Lower leg skin (tissue), 4 donors: ENCODE results near the gene INO80E. TPM values are rescaled to one million over a fixed set of nuclear protein-coding genes. Genes with fewer than 3 reads are reported as not detected.

ENCODE experiments used
- DNase-seq, 2 donors: peaks; one replicate each; pipeline ENCODE4 v3.0.0-alpha.2; 2019; ENCODE audit warnings: low spot score in 2 of 2
- H3K4me3 ChIP-seq: fragments of 200-600 bp; sonication (generic); 2 replicates; pipeline ENCODE4 v1.5.1; 2017; ENCODE audit warnings: mild to moderate bottlenecking, low read depth; ENCODE audit not compliant: poor library complexity, severe bottlenecking
- CTCF ChIP-seq, 3 donors: fragments of 450-650 bp; IDR thresholded peaks; one replicate each; pipeline ENCODE4 v1.5.1; 2016; ENCODE audit warnings: antibody characterized with exemption in 3 of 3, mild to moderate bottlenecking in 3 of 3, moderate library complexity in 2 of 3
- POLR2A ChIP-seq, 2 donors: fragments of 450-650 bp; IDR thresholded peaks; one replicate each; pipeline ENCODE4 v1.6.1; 2016 to 2017; ENCODE audit warnings: antibody characterized with exemption in 2 of 2, mild to moderate bottlenecking in 1 of 2, moderate library complexity in 1 of 2
- WGBS, 2 donors: methylation state at CpG; one replicate each; pipeline ENCODE4 v1.1.5; 2018; 5-methylcytosine and 5-hydroxymethylcytosine counted together
- intact Hi-C: fragments of 100-400 bp; cut with DNase I; formaldehyde crosslinking; loops from one replicate; pipeline ENCODE4 v1.15.0; 2023; ENCODE audit warnings: low total_unique reads
- total RNA-seq, 4 donors: library from RNA; depleted of rRNA; stranded (reverse); fragments of >200 nt; gene quantifications; one replicate each; pipeline ENCODE4 v1.1.0, GENCODE V29; 2016

INO80E gene
- total RNA-seq, 4 donors from 2014 or later, result 40.9 to 157 (median 61.8) TPM

- peak overlapping the region; percentile 74 for H3K4me3 ChIP-seq
- DNase-seq, result no peak
- TF ChIP-seq POLR2A (IDR thresholded peaks at IDR 0.05), result no peak
- no peak for TF ChIP-seq CTCF (IDR thresholded peaks at IDR 0.05)
- WGBS, 2 donors, result 21 to 23% methylated on average over 9 of the region's 9 CpGs
- intact Hi-C loops, result no loop called here
Measured at GRCh38 chr16:29996766-29997250, 767 bp downstream of the INO80E start.

- no peak for DNase-seq
- TF ChIP-seq CTCF (IDR thresholded peaks at IDR 0.05) (no peak), POLR2A (IDR thresholded peaks at IDR 0.05) (no peak)
- intact Hi-C loops, result no loop called here
- 85 to 87% methylated on average over 6 of the region's 6 CpGs for WGBS, 2 donors
- no peak overlapping the region for H3K4me3 ChIP-seq
Measured at GRCh38 chr16:29999605-30000004, 3.6 kb downstream of the INO80E start.

GRCh38 chr16:30000735-30001631 lies 4.9 kb downstream of the INO80E start:
- H3K4me3 ChIP-seq, result no peak overlapping the region
- no peak for DNase-seq
- TF ChIP-seq CTCF (IDR thresholded peaks at IDR 0.05) (no peak), POLR2A (IDR thresholded peaks at IDR 0.05) (no peak)
- WGBS, 2 donors, result 78 to 82% methylated on average over 33 of the region's 33 CpGs
- intact Hi-C loops, result no loop called here

GRCh38 chr16:30002614-30003346 lies 6.7 kb downstream of the INO80E start:
- TF ChIP-seq CTCF (IDR thresholded peaks at IDR 0.05) (no peak), POLR2A (IDR thresholded peaks at IDR 0.05) (no peak)
- WGBS, 2 donors, result 83 to 85% methylated on average over 19 of the region's 19 CpGs
- intact Hi-C loops, result no loop called here
- DNase-seq, result no peak
- no peak overlapping the region for H3K4me3 ChIP-seq

GRCh38 chr16:30003670-30004423 lies 7.8 kb downstream of the INO80E start:
- no peak for DNase-seq
- TF ChIP-seq CTCF (IDR thresholded peaks at IDR 0.05) (no peak), POLR2A (IDR thresholded peaks at IDR 0.05) (no peak)
- 86 to 87% methylated on average over 14 to 17 of the region's 17 CpGs for WGBS, 2 donors
- intact Hi-C loops, result no loop called here
- H3K4me3 ChIP-seq, result no peak overlapping the region
